ENCODE measurements around the gene R3HDML. TPM values are rescaled to one million over a fixed set of nuclear protein-coding genes. Genes with fewer than 3 reads are reported as not detected.
A peak's percentile ranks its signal among the peaks of the same experiment; 100 is the strongest.

Gene R3HDML
- total and polyA plus RNA-seq, 2 of the 13 experiments (the other 11 are each of a cell fraction or from before 2014, with no cell fraction given) = not detected

DNA sequence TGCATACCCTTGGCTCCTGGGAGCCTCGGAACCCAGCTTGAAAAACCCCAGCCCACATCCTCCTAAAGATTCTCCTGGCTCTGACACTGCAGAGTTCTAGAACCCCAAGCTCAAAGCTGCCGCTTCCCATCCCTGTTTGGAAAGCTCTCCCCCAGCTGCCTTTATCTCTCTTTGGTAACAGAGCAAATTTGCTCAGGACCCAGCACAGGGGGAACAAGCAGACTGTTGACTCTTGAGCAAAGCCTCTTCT, 57.5 kb downstream of the R3HDML start (continued):
- TF ChIP-seq, protein P1, sequence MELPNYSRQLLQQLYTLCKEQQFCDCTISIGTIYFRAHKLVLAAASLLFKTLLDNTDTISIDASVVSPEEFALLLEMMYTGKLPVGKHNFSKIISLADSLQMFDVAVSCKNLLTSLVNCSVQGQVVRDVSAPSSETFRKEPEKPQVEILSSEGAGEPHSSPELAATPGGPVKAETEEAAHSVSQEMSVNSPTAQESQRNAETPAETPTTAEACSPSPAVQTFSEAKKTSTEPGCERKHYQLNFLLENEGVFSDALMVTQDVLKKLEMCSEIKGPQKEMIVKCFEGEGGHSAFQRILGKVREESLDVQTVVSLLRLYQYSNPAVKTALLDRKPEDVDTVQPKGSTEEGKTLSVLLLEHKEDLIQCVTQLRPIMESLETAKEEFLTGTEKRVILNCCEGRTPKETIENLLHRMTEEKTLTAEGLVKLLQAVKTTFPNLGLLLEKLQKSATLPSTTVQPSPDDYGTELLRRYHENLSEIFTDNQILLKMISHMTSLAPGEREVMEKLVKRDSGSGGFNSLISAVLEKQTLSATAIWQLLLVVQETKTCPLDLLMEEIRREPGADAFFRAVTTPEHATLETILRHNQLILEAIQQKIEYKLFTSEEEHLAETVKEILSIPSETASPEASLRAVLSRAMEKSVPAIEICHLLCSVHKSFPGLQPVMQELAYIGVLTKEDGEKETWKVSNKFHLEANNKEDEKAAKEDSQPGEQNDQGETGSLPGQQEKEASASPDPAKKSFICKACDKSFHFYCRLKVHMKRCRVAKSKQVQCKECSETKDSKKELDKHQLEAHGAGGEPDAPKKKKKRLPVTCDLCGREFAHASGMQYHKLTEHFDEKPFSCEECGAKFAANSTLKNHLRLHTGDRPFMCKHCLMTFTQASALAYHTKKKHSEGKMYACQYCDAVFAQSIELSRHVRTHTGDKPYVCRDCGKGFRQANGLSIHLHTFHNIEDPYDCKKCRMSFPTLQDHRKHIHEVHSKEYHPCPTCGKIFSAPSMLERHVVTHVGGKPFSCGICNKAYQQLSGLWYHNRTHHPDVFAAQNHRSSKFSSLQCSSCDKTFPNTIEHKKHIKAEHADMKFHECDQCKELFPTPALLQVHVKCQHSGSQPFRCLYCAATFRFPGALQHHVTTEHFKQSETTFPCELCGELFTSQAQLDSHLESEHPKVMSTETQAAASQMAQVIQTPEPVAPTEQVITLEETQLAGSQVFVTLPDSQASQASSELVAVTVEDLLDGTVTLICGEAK (IDR thresholded peaks at IDR 0.05) = no peak
- TF ChIP-seq, protein P1 (CRISPR knock-in tag; IDR thresholded peaks at IDR 0.05) = peak; percentile 90
- TF ChIP-seq, protein P2, sequence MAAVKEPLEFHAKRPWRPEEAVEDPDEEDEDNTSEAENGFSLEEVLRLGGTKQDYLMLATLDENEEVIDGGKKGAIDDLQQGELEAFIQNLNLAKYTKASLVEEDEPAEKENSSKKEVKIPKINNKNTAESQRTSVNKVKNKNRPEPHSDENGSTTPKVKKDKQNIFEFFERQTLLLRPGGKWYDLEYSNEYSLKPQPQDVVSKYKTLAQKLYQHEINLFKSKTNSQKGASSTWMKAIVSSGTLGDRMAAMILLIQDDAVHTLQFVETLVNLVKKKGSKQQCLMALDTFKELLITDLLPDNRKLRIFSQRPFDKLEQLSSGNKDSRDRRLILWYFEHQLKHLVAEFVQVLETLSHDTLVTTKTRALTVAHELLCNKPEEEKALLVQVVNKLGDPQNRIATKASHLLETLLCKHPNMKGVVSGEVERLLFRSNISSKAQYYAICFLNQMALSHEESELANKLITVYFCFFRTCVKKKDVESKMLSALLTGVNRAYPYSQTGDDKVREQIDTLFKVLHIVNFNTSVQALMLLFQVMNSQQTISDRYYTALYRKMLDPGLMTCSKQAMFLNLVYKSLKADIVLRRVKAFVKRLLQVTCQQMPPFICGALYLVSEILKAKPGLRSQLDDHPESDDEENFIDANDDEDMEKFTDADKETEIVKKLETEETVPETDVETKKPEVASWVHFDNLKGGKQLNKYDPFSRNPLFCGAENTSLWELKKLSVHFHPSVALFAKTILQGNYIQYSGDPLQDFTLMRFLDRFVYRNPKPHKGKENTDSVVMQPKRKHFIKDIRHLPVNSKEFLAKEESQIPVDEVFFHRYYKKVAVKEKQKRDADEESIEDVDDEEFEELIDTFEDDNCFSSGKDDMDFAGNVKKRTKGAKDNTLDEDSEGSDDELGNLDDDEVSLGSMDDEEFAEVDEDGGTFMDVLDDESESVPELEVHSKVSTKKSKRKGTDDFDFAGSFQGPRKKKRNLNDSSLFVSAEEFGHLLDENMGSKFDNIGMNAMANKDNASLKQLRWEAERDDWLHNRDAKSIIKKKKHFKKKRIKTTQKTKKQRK (IDR thresholded peaks at IDR 0.05; ENCODE audit: low read length) = no peak
- TF ChIP-seq ZKSCAN8 (CRISPR knock-in tag; IDR thresholded peaks at IDR 0.05; ENCODE audit: borderline replicate concordance) = peak; percentile 98; the same call in 1 of the 2 replicates
- no peak for TF ChIP-seq MEIS2 (CRISPR knock-in tag; IDR thresholded peaks at IDR 0.05)
- TF ChIP-seq AHR (CRISPR knock-in tag; IDR thresholded peaks at IDR 0.05) = no peak
- TF ChIP-seq PTBP1 (IDR thresholded peaks at IDR 0.05; ENCODE audit: low read depth, low read length, poor library complexity, severe bottlenecking) = no peak
- TF ChIP-seq ZNF781 (CRISPR knock-in tag; IDR thresholded peaks at IDR 0.05; ENCODE audit: borderline replicate concordance, not compliant biosample characterization) = peak; percentile 98
- no peak for TF ChIP-seq ZNF33B (CRISPR knock-in tag; IDR thresholded peaks at IDR 0.05)
- no peak; the same call in 1 of the 2 replicates for TF ChIP-seq SMYD3 (CRISPR knock-in tag; IDR thresholded peaks at IDR 0.05)
- TF ChIP-seq SAP130 (CRISPR knock-in tag; IDR thresholded peaks at IDR 0.05; ENCODE audit: low read depth) = no peak; the same call in 1 of the 2 replicates
- TF ChIP-seq SMARCE1 (IDR thresholded peaks at IDR 0.05; ENCODE audit: borderline replicate concordance) = no peak
- peak; percentile 52; the same call in 1 of the 2 replicates for TF ChIP-seq TAF1 (CRISPR knock-in tag; IDR thresholded peaks at IDR 0.05)
- no peak for TF ChIP-seq ZNF766 (CRISPR knock-in tag; IDR thresholded peaks at IDR 0.05; ENCODE audit: borderline replicate concordance)
- no peak for TF ChIP-seq ZNF496 (CRISPR knock-in tag; IDR thresholded peaks at IDR 0.05; ENCODE audit: insufficient replicate concordance)
- TF ChIP-seq, protein P3, sequence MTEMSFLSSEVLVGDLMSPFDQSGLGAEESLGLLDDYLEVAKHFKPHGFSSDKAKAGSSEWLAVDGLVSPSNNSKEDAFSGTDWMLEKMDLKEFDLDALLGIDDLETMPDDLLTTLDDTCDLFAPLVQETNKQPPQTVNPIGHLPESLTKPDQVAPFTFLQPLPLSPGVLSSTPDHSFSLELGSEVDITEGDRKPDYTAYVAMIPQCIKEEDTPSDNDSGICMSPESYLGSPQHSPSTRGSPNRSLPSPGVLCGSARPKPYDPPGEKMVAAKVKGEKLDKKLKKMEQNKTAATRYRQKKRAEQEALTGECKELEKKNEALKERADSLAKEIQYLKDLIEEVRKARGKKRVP (CRISPR knock-in tag; IDR thresholded peaks at IDR 0.05) = no peak; a peak in 1 of 4 replicates
- TF ChIP-seq, protein P4, sequence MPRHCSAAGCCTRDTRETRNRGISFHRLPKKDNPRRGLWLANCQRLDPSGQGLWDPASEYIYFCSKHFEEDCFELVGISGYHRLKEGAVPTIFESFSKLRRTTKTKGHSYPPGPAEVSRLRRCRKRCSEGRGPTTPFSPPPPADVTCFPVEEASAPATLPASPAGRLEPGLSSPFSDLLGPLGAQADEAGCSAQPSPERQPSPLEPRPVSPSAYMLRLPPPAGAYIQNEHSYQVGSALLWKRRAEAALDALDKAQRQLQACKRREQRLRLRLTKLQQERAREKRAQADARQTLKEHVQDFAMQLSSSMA (CRISPR knock-in tag; IDR thresholded peaks at IDR 0.05) = no peak; the same call in 1 of the 2 replicates
- no peak for TF ChIP-seq ZNF44 (CRISPR knock-in tag; IDR thresholded peaks at IDR 0.05)

Measured in HepG2 (cell line).